Activated CD8-positive, alpha-beta T cell treated with anti-CD3 and anti-CD28 coated beads for 36 hours (primary cell): Measurements from ENCODE around the gene SMAD3. TPM values are rescaled to one million over a fixed set of nuclear protein-coding genes. Genes with fewer than 3 reads are reported as not detected.
A peak's percentile ranks its signal among the peaks of the same experiment; 100 is the strongest.

Experiments
- ATAC-seq: fragments of 200-7000 bp; cut with Tn5 transposase; one replicate; pipeline ENCODE4 v1.10.0; 2021; ENCODE audit warnings: mild to moderate bottlenecking, moderate library complexity
- CTCF ChIA-PET: fragments of 350-600 bp; sonication (Branson Sonifier 250); formaldehyde crosslinking; loops from one replicate; lab custom pipeline; 2021; ENCODE audit warnings: antibody characterized with exemption; lab: Charles Lee
- POLR2A ChIA-PET: fragments of 350-600 bp; sonication (Branson Sonifier 250); formaldehyde crosslinking; loops from one replicate; lab custom pipeline; 2021; ENCODE audit warnings: antibody characterized with exemption; lab: Charles Lee
- DNase-seq: peaks from one replicate; pipeline ENCODE4 v3.0.0-alpha.2; 2020
- H3K27ac Mint-ChIP-seq: one replicate; pipeline ENCODE4 v1.8.0; 2021; ENCODE audit warnings: mild to moderate bottlenecking, mixed read lengths
- H3K27me3 Mint-ChIP-seq: one replicate; pipeline ENCODE4 v1.8.0; 2021; ENCODE audit warnings: mixed read lengths
- H3K36me3 Mint-ChIP-seq: one replicate; pipeline ENCODE4 v1.8.0; 2021; ENCODE audit warnings: low read depth, mixed read lengths
- H3K4me1 Mint-ChIP-seq: one replicate; pipeline ENCODE4 v1.8.0; 2021; ENCODE audit warnings: low read depth, mixed read lengths
- H3K4me3 Mint-ChIP-seq: one replicate; pipeline ENCODE4 v1.8.0; 2021; ENCODE audit warnings: mild to moderate bottlenecking, moderate library complexity, mixed read lengths
- H3K9me3 Mint-ChIP-seq: one replicate; pipeline ENCODE4 v1.8.0; 2021; ENCODE audit warnings: mixed read lengths
- CTCF ChIP-seq: fragments of 200-600 bp; IDR thresholded peaks from one replicate; pipeline ENCODE4 v1.8.0; 2022; ENCODE audit warnings: antibody characterized with exemption, mild to moderate bottlenecking
- intact Hi-C: fragments of 100-400 bp; cut with micrococcal nuclease; formaldehyde crosslinking; loops from one replicate; pipeline ENCODE4 v1.10.0; 2022
- total RNA-seq, 2 experiments: library from RNA; stranded (reverse); gene quantifications; one replicate each; pipeline ENCODE4 v1.2.3, GENCODE V29; 2021

SMAD3 gene
- total RNA-seq, 2 experiments from 2014 or later, result 22.3 to 24.7 TPM

GRCh38 chr15:67061811-67062368 lies 3.5 kb upstream of the SMAD3 start:
- ATAC-seq (no peak), DNase-seq (no peak)
- intact Hi-C loops, result no loop called here
- POLR2A ChIA-PET, result no interaction called here
- Mint-ChIP-seq H3K4me1 (peaks cover 12% of the 10 kb centered on the region), H3K9me3 (no peaks in the 10 kb centered on the region), H3K36me3 (no peaks in the 10 kb centered on the region), H3K4me3 (no peak overlapping the region), H3K27me3 (peaks cover 15% of the 10 kb centered on the region), H3K27ac (no peak overlapping the region)
- no peak for TF ChIP-seq CTCF
- CTCF ChIA-PET, result interaction anchor here (0.8 kb wide), 1 partner anchor 115 kb away, joined by 3 read pairs; no protein-coding TSS in a partner anchor

- ATAC-seq, result no peak
- peaks cover 17% of the 10 kb centered on the region for H3K4me1 Mint-ChIP-seq
- no peak overlapping the region for H3K4me3 Mint-ChIP-seq
- H3K27ac Mint-ChIP-seq, result no peak overlapping the region
- H3K27me3 Mint-ChIP-seq, result peaks cover 15% of the 10 kb centered on the region
- no peak for TF ChIP-seq CTCF
- DNase-seq, result no peak
- intact Hi-C loops, result no loop called here
- POLR2A ChIA-PET, result interaction anchor here (1.0 to 1.2 kb wide), 2 partner anchors 20 to 30 kb away, joined by 3 read pairs; no protein-coding TSS in a partner anchor
- H3K9me3 Mint-ChIP-seq, result no peaks in the 10 kb centered on the region
- CTCF ChIA-PET, result interaction anchor here (0.8 kb wide), 1 partner anchor 115 kb away, joined by 3 read pairs; no protein-coding TSS in a partner anchor
- H3K36me3 Mint-ChIP-seq, result peaks cover 2% of the 10 kb centered on the region
These were observed 2.9 kb upstream of the SMAD3 start for GRCh38 chr15:67062369-67062985.

- intact Hi-C loops, result no loop called here
- ATAC-seq (no peak), DNase-seq (peak; percentile 26)
- POLR2A ChIA-PET, result interaction anchor here (0.6 to 1.3 kb wide), 7 partner anchors 17 to 60 kb away, joined by 3 to 7 read pairs (median 3); no protein-coding TSS in a partner anchor
- H3K4me3 Mint-ChIP-seq, result peak overlapping the region; percentile 50
- CTCF ChIA-PET, result interaction anchor here (1.0 to 1.2 kb wide), 3 partner anchors 17 to 117 kb away, joined by 3 to 4 read pairs (median 3); no protein-coding TSS in a partner anchor
- H3K9me3 Mint-ChIP-seq, result no peaks in the 10 kb centered on the region
- H3K4me1 Mint-ChIP-seq, result peaks cover 32% of the 10 kb centered on the region
- no peak for TF ChIP-seq CTCF
- peaks cover 15% of the 10 kb centered on the region for H3K27me3 Mint-ChIP-seq
- H3K27ac Mint-ChIP-seq, result peak overlapping the region; percentile 3
- H3K36me3 Mint-ChIP-seq, result peaks cover 5% of the 10 kb centered on the region
These were observed 1.5 kb upstream of the SMAD3 start for GRCh38 chr15:67063689-67064606.

GRCh38 chr15:67064607-67065530 lies 533 bp upstream of the SMAD3 start:
- Mint-ChIP-seq H3K27me3 (peaks cover 15% of the 10 kb centered on the region), H3K9me3 (no peaks in the 10 kb centered on the region), H3K27ac (peak overlapping the region; percentile 8), H3K4me3 (peak overlapping the region; percentile 92), H3K4me1 (peaks cover 39% of the 10 kb centered on the region), H3K36me3 (peaks cover 5% of the 10 kb centered on the region)
- ChIA-PET CTCF (interaction anchor here (1.0 to 1.2 kb wide), 2 partner anchors 55 to 118 kb away, joined by 3 to 4 read pairs; no protein-coding TSS in a partner anchor), POLR2A (interaction anchor here (0.6 to 4.7 kb wide), 8 partner anchors 9 to 111 kb away, joined by 3 to 37 read pairs (median 6); no protein-coding TSS in a partner anchor)
- TF ChIP-seq CTCF, result no peak
- peak; percentile 1 for ATAC-seq
- peak; percentile 52 for DNase-seq
- intact Hi-C loops, result loop anchor here (5.0 kb wide), 2 partner anchors 33 to 37 kb away; no protein-coding TSS in a partner anchor
